Occipital lobe (tissue), 2 donors: Measurements from ENCODE around the gene BTBD9. TPM values are rescaled to one million over a fixed set of nuclear protein-coding genes. Genes with fewer than 3 reads are reported as not detected.

Source experiments
- DNase-seq: peaks from one replicate; lab custom pipeline; 2025; lab: John Stamatoyannopoulos, UW
- total RNA-seq: library from RNA; depleted of rRNA; stranded (reverse); fragments of >200 nt; gene quantifications from one replicate; pipeline ENCODE4 v1.2.3, GENCODE V29; 2014

The BTBD9 gene
- total RNA-seq, 1 donor from 2014 or later = 38.1 TPM

- no peak for DNase-seq
These were observed 391.1 kb downstream of the BTBD9 start for GRCh38 chr6:38248500-38249234.

DNA sequence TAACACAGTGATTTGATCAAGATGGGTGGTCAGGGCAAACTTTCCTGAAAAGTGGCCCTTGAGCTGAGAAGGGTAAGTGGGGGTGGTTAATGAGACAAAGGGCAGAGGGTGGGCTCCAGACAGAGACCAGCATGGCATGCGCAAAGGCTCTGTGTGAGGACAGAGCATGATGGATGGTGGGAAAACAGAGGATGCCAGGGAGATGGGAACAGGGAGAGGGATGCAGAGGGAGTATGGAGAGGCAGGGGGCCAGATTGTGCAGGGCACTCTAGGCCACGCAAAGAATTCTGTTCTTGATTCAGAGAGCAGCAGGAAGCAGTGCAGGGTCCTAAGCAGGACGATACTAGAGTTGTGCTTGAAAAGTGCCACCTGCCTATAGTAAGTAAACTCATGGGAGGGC lies 394.4 kb downstream of the BTBD9 start:
- DNase-seq = no peak

DNA sequence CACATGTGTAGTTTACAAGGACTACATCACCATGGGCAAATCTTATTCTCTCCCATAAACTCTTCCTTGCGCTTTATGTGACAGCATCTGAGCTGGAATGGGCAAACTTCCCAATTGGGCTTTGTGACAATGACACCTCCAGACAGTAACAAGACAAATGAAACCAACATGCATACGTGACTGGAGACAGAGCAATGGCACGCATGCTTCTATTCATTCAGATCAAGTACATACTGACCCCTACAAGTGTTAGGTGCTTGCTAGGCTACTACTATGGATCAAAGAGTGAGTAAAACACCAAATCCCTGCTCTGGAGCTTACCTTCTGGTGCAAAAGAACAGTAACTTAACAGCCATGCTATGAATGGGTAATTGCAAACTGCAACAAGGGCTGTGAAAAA lies 394.9 kb downstream of the BTBD9 start:
- no peak for DNase-seq

- no peak for DNase-seq
These were observed 398.4 kb downstream of the BTBD9 start for GRCh38 chr6:38241200-38241871.

- no peak for DNase-seq
These were observed 399.8 kb downstream of the BTBD9 start for GRCh38 chr6:38239719-38240451.

DNA sequence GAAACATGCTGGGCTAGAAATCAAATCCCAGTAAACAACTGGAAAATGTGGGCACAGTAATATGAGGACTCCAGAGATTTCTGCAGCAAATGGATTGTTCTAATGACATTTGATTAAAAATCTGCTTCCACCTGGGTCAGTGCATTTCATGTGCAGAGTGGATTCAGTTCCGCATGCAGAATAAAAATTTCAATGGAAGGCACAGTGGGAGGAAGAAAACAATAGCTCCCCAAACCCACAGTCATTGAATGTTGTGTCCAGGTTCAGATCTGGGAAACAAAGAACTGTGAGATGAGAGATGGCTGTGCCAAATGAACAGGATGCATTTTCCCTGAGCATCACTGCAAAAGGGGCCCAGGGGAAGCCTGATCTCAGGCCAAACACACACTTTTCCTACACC lies 403.1 kb downstream of the BTBD9 start:
- no peak for DNase-seq

DNA sequence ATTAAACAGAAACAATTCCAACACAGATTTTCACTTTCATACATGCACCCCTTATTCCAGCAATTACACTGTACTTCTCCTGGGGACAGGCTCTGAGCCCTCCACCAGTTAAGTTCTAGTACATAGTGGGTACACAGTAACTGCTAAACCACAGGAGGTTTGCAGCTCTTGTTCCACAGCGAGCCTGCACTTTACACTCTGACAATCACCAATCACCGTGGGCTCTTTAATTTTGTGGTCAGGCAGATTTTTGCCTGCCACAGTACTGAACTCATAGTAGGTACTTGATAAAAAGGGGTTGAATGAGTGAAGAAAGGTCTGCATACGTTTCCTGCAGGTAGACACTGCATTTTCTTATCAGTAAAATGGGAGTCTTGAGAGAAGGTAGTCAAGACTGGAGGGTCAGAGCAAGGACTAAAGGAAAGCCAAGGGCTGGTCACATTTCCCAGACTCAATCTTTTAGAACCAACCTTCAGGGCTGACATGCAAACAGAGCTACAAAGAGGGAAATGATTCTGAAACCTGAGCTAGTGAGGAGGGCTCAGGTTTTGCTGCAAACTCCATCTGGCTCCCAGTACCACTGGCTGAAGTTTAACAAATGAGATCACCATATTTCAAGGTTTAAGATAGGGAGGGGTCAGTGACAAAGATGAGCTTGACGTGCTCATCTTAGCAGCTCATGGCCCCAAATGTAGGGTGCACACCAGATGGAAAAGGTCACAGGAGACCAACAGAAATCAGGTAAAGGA lies 404.6 kb downstream of the BTBD9 start:
- DNase-seq = no peak

GRCh38 chr6:38234141-38234540 lies 405.6 kb downstream of the BTBD9 start:
- DNase-seq = no peak

- DNase-seq = no peak
These were observed 406.5 kb downstream of the BTBD9 start for GRCh38 chr6:38233161-38233791.

DNA sequence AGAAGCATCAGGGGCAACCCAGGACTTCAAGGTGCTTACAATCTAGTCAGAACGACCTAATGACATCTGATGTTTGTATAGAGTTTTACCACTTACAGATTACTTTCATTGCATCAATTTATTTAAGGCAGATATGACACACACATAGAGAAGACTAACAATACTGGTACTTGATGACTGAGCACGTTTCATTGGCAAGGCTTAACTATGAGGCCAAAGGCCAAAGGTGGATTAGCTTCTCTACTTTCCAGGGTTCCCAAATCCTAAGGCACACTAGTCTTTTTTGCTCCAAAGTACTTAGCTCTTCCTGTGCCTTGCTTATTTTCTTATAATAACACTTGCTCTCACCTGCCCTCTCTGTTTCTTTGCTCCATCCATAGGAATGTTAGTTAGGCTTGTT lies 414.0 kb downstream of the BTBD9 start:
- no peak for DNase-seq

GRCh38 chr6:38221251-38221650 lies 418.5 kb downstream of the BTBD9 start:
- no peak for DNase-seq

- DNase-seq = no peak
These were observed 419.5 kb downstream of the BTBD9 start for GRCh38 chr6:38220069-38220723.

DNA sequence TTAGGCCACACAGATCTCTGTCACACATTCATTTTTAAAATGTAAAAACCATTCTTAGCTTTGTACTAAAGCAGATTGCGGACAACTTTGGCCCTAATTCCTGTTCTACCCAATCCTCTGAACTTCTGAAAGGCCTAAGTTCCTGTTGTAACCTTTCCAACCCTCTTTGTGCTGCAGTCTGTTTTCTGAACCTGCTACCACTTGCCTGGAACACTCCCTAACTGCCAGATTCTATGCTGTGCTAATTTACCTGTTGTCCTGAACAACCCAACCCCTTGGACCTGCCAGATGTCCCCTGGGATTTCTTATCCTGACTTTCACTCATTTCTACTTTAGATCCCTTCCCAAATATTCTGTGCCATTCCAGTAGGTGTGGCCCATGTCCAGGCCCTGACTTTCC lies 421.5 kb downstream of the BTBD9 start:
- no peak for DNase-seq

GRCh38 chr6:38216451-38216850 lies 423.3 kb downstream of the BTBD9 start:
- no peak for DNase-seq

- no peak for DNase-seq
These were observed 423.9 kb downstream of the BTBD9 start for GRCh38 chr6:38215651-38216311.

DNA sequence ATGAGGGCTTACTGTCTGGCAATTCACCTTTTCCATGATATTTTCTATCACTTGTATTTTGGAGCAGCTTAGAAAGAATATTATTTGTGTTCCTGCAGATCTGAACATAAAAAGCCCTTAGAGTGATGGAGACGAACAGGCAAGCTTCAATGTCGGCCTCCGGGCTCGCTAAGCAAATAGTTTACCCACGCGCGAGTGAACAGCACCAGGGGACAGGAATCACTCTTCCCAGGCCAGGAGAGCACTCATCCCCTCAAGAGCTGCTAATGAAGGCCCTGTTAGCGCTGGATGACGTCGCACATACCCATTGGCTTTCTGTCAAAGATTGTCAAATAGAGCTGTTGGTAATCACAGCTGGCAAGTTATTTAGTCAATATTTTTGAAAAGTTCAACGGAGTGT lies 424.5 kb downstream of the BTBD9 start:
- no peak for DNase-seq

- DNase-seq = no peak
These were observed 425.6 kb downstream of the BTBD9 start for GRCh38 chr6:38214159-38214558.

- no peak for DNase-seq
These were observed 426.5 kb downstream of the BTBD9 start for GRCh38 chr6:38213251-38213658.

DNA sequence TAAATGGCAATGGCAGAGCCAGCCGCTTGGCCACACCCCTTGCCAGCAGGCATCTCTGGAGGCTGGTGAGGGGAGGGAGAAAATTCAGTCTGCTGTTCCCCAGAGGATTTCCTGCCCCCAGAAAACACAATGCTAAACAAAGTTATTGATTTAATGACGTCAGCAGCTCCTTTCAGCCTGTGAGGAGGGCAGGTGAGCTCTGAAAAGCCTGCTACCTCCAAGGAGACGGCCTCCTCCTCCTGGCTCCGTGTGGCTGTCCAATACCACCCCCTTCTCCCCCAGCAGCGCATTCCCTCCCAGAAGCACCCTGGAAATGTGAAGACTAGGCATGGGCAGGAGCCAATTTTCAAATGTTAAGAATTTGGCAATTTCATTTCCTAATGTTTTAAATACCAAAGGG lies 427.1 kb downstream of the BTBD9 start:
- DNase-seq = no peak

DNA sequence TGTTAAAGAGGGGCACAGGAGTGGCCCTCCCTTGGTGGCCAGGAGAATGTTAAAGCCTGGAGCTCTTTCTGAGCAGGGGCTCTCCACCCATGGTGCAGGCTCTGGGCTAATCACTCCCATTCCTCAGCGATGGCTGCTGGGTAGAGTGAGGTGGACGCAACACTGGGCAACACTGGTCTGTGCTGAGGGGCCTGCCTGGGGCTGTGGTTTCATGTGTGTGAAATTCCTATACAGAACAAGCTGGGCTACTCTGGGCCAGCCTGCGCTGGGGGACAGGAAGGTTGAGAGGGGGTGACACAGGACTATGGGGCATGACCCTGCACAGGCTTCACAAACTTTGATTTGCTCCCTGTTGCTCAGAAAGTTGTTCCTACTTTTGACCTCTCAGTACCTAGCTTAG lies 427.6 kb downstream of the BTBD9 start:
- no peak for DNase-seq
